GM12872 (cell line): ENCODE data around the gene PSAPL1.

Source experiments
- TF ChIP-seq, protein P1 (sequence below): IDR thresholded peaks from 3 replicates; pipeline ENCODE4 v1.5.1; 2011; ENCODE audit warnings: low read depth, mild to moderate bottlenecking, low read length, moderate library complexity; ENCODE audit not compliant: insufficient read depth

PSAPL1 gene

DNA sequence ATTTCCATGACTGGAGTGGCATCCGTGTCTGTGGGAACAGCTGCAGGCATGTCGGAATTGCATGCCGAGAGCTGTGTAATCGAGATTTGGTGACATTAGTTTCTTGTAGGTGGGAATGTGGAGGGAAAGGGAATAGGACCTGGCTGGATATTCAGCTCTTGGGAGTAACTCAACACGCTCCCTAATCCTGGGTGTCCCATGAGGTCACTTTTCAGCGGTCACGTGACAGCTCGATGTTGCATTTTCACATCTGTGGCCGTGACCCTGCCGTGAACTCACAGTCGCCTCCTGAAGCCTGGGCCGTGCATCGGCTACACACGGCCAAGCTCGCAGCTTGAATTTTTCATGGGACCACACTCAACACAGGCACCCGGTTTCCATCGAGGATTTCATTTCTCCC is 25.8 kb upstream of the PSAPL1 start:
- TF ChIP-seq, protein P1, sequence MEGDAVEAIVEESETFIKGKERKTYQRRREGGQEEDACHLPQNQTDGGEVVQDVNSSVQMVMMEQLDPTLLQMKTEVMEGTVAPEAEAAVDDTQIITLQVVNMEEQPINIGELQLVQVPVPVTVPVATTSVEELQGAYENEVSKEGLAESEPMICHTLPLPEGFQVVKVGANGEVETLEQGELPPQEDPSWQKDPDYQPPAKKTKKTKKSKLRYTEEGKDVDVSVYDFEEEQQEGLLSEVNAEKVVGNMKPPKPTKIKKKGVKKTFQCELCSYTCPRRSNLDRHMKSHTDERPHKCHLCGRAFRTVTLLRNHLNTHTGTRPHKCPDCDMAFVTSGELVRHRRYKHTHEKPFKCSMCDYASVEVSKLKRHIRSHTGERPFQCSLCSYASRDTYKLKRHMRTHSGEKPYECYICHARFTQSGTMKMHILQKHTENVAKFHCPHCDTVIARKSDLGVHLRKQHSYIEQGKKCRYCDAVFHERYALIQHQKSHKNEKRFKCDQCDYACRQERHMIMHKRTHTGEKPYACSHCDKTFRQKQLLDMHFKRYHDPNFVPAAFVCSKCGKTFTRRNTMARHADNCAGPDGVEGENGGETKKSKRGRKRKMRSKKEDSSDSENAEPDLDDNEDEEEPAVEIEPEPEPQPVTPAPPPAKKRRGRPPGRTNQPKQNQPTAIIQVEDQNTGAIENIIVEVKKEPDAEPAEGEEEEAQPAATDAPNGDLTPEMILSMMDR, result no peak

DNA sequence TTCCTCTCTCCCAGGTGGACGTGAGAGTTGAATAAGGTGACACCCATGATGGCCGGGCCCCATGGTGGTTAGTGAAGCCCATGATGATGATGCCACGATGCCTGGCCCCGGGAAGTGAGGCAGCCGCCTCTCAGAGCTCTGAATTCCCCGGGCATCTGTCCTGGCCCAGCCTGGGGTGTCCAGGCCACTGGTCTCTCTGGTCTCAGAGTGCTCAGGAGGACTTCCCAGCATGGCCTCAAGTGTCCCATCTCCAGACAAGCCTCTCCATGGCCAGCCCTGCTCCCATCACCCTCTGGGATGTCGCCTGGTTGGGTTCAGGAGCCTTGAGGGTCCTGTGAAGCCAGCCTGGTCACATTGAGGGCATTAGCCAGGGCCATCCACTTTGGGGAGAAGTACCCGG is 24.7 kb upstream of the PSAPL1 start:
- TF ChIP-seq, protein P1, result no peak

DNA sequence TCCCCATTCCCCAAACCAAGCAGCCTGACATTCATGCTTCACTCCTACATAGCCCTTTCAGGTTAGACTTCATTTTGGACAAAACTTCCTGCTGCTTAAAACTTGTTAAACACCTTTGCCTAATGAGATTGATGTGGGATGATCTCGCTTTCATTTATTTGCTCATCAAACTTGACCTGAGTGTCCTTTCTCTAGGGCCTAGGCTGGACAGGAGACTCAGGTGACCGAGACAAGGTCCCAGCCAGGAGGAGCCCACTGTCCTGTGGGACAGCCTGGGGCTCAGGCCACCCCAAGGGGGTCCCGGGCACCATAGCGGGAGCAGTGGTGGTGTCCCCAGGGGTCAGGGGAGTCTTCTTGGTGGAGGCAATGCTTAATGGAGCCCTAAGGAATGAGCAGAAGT is 23.7 kb upstream of the PSAPL1 start:
- TF ChIP-seq, protein P1, result no peak

DNA sequence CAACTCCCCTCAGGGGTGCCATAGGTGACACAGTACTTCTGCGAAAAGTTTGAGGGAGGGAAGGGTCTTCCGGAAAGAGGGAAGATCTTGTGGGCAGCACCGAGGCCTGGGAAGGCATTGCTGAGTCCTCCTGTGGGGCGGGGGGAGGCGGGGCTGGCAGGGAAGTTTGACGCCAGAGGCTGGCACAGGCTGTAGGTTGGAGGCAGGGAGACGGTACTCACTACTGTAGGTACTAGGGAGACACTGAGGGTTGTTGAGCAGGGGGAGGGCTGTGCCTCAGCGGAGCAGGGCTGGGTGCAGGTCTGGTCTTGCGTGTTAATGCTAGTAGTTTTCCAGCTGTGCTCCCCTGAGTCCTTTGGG is 23.3 kb upstream of the PSAPL1 start:
- TF ChIP-seq, protein P1, result no peak

DNA sequence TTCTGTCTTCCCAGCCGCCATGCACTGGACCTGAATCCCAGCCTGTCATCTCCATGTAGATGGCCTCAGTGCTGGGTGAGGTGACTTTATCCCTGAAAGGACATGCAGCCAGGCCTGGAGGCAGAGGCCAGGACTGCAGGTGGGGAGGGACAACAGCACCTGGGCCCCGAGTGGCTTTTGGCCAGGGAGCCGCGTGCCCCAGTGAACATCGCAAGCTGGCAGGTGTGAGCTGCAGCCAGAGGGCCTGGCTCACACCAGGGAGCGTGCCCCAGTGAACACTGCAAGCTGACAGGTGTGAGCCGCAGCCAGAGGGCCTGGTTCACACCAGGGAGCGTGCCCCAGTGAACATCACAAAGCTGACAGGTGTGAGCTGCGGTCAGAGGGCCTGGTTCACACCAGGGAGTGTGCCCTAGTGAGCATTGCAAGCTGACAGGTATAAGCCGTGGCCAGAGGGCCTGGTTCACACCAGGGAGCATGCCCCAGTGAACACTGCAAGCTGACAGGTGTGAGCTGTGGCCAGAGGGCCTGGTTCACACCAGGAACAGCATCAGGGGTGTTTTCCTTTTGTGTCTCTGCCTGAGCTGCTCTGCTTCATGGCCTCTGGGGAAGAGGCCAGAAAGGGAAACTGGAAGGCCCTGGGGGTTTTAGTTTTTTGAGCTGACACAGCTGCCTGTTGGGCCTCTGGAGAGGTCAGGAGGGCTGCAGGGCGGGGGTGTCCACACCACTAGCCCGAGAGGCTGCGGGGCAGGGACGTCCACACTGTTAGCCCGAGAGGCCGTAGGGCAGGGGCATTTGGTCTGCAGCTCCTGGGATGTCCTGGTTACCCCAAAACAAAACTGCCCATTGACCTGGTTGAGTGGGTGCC is 22.7 kb upstream of the PSAPL1 start:
- TF ChIP-seq, protein P1, result no peak

DNA sequence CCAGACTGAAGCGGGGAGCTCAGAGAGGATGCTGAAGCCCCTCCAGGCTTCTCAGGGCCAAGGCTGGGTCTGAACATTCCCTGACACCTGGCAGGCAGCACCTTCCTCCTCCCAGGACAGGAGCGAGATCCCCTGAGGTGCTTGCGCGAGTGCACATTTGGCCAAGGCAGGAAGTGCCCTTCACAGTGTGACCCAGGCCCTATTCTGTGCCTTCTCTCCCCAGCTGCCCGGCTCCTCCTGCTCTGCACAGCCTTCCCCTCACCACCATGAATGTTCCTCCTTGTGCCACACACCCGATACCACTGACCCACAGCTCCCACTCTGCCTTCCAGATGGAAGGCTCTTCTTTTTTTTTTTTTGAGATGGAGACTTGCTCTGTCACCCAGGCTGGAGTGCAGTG is 17.1 kb upstream of the PSAPL1 start:
- TF ChIP-seq, protein P1, result no peak

DNA sequence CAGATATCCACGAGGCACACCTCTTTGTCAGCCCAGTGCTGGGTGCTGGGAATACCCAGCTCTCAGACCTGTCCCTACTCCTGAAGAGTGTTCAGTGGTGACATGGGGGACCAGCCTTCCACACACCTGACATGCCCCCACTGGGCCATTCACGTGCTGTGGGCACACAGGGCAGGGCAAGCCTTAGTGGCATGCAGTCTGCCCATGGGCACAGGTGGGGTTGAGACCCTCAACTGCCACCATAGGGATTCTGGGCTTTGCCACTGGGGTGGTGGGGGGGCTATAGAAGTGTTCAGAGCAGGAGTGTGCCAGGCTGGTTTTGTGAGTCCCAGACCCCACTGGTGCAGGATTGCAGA is 16.7 kb upstream of the PSAPL1 start:
- TF ChIP-seq, protein P1, result no peak
